ENCODE measurements around the gene PRMT7. TPM values are rescaled to one million over a fixed set of nuclear protein-coding genes. Genes with fewer than 3 reads are reported as not detected.

Gene PRMT7
- total RNA-seq, 1 experiment from 2014 or later, result 47.5 TPM

GRCh38 chr16:68369697-68370580, 59.1 kb downstream of the PRMT7 start:
- ChIA-PET POLR2A (ENCODE audit: unreplicated experiment) (no interaction called here), CTCF (interaction anchor here (0.6 to 0.7 kb wide), 2 partner anchors 56 to 1951 kb away, joined by 6 to 11 read pairs; no protein-coding TSS in a partner anchor)
- intact Hi-C loops (cut with micrococcal nuclease; ENCODE audit: unreplicated experiment), result no loop called here

GRCh38 chr16:68370581-68371275, 59.9 kb downstream of the PRMT7 start:
- CTCF ChIA-PET, result no interaction called here
- BruUV-seq (replicated peaks), result no TSS peak
- H4K20me1 ChIP-seq (ENCODE audit: insufficient read depth), result no peaks in the 10 kb centered on the region
- H3K4me2 ChIP-seq, result no peak overlapping the region
- H3K4me1 ChIP-seq (replicated peaks; ENCODE audit: insufficient read depth), result no peaks in the 10 kb centered on the region
- H3K27me3 ChIP-seq (ENCODE audit: insufficient read depth, low read depth), result no peaks in the 10 kb centered on the region
- H3K79me2 ChIP-seq (ENCODE audit: low read depth), result no peaks in the 10 kb centered on the region
- no peaks in the 10 kb centered on the region for H3K36me3 ChIP-seq (ENCODE audit: low read depth)
- no peaks in the 10 kb centered on the region for H3K9me2 ChIP-seq (ENCODE audit: insufficient read depth)
- no peak overlapping the region for H3K4me3 ChIP-seq
- no peaks in the 10 kb centered on the region for H3F3A ChIP-seq (ENCODE audit: insufficient read depth, low read depth)
- intact Hi-C loops (cut with micrococcal nuclease; ENCODE audit: unreplicated experiment), result no loop called here
- POLR2A ChIA-PET (ENCODE audit: unreplicated experiment), result no interaction called here
- TF ChIP-seq CTCF (conservative IDR thresholded peaks at IDR 0.05), result no peak
- TF ChIP-seq EZH2 (IDR thresholded peaks at IDR 0.05; ENCODE audit: low read depth), result no peak
- DNase-seq, result no peak
- no peaks in the 10 kb centered on the region for H3K9me3 ChIP-seq (ENCODE audit: insufficient read depth, low read depth)
- H3K27ac ChIP-seq, result no peak overlapping the region
- no peak overlapping the region for H2AFZ ChIP-seq

More at GRCh38 chr16:68369697-68370580, 59.1 kb downstream of the PRMT7 start:
- H4K20me1 ChIP-seq (ENCODE audit: insufficient read depth), result no peaks in the 10 kb centered on the region
- no TSS peak for BruUV-seq (replicated peaks)
- no peak for TF ChIP-seq EZH2 (IDR thresholded peaks at IDR 0.05; ENCODE audit: low read depth)
- TF ChIP-seq CTCF (conservative IDR thresholded peaks at IDR 0.05), result no peak
- H3K9me2 ChIP-seq (ENCODE audit: insufficient read depth), result no peaks in the 10 kb centered on the region
- no peaks in the 10 kb centered on the region for H3F3A ChIP-seq (ENCODE audit: insufficient read depth, low read depth)
- H2AFZ ChIP-seq, result no peak overlapping the region
- H3K27ac ChIP-seq, result no peak overlapping the region
- DNase-seq, result no peak
- no peaks in the 10 kb centered on the region for H3K79me2 ChIP-seq (ENCODE audit: low read depth)
- H3K4me3 ChIP-seq, result no peak overlapping the region
- no peaks in the 10 kb centered on the region for H3K9me3 ChIP-seq (ENCODE audit: insufficient read depth, low read depth)
- no peaks in the 10 kb centered on the region for H3K36me3 ChIP-seq (ENCODE audit: low read depth)
- no peaks in the 10 kb centered on the region for H3K27me3 ChIP-seq (ENCODE audit: insufficient read depth, low read depth)
- no peaks in the 10 kb centered on the region for H3K4me1 ChIP-seq (replicated peaks; ENCODE audit: insufficient read depth)
- H3K4me2 ChIP-seq, result no peak overlapping the region

- Histone ChIP-seq H3K4me1 (replicated peaks; ENCODE audit: insufficient read depth) (no peaks in the 10 kb centered on the region), H3K27me3 (ENCODE audit: insufficient read depth, low read depth) (no peaks in the 10 kb centered on the region), H2AFZ (no peak overlapping the region), H4K20me1 (ENCODE audit: insufficient read depth) (no peaks in the 10 kb centered on the region), H3K27ac (no peak overlapping the region), H3K4me3 (no peak overlapping the region), H3K79me2 (ENCODE audit: low read depth) (no peaks in the 10 kb centered on the region), H3K9me3 (ENCODE audit: insufficient read depth, low read depth) (no peaks in the 10 kb centered on the region), H3K4me2 (no peak overlapping the region), H3F3A (ENCODE audit: insufficient read depth, low read depth) (no peaks in the 10 kb centered on the region), H3K9me2 (ENCODE audit: insufficient read depth) (no peaks in the 10 kb centered on the region), H3K36me3 (ENCODE audit: low read depth) (no peaks in the 10 kb centered on the region)
- TF ChIP-seq EZH2 (IDR thresholded peaks at IDR 0.05; ENCODE audit: low read depth) (no peak), CTCF (conservative IDR thresholded peaks at IDR 0.05) (no peak)
- no TSS peak for BruUV-seq (replicated peaks)
- CTCF ChIA-PET, result no interaction called here
- no peak for DNase-seq
- intact Hi-C loops (cut with micrococcal nuclease; ENCODE audit: unreplicated experiment), result no loop called here
- POLR2A ChIA-PET (ENCODE audit: unreplicated experiment), result no interaction called here
Observed at GRCh38 chr16:68371276-68371651, 60.4 kb downstream of the PRMT7 start.
